Astrocyte (in vitro differentiated cells and primary cell): ENCODE data around the gene AMPD1. TPM values are rescaled to one million over a fixed set of nuclear protein-coding genes. Genes with fewer than 3 reads are reported as not detected.

ENCODE experiments used
- DNase-seq: peaks from one replicate; pipeline ENCODE4 v3.0.0-alpha.2; 2010; ENCODE audit warnings: low read depth
- FAIRE-seq: peaks from 2 replicates; lab custom pipeline; 2011; peaks lifted over from hg19 to GRCh38; lab: Jason Lieb, UNC
- H2AFZ ChIP-seq: 2 replicates; pipeline ENCODE4 v1.6.0; 2012; ENCODE audit warnings: low read depth, low read length, inconsistent platforms
- H3K27ac ChIP-seq: 2 replicates; pipeline ENCODE4 v1.5.1; 2011; ENCODE audit warnings: low read depth, low read length, inconsistent platforms
- H3K27me3 ChIP-seq: 2 replicates; pipeline ENCODE4 v1.6.0; 2011; ENCODE audit warnings: low read length, inconsistent platforms; ENCODE audit not compliant: insufficient read depth
- H3K36me3 ChIP-seq: 2 replicates; pipeline ENCODE4 v1.5.1; 2011; ENCODE audit warnings: low read length, inconsistent platforms; ENCODE audit not compliant: insufficient read depth
- H3K4me1 ChIP-seq: 2 replicates; pipeline ENCODE4 v1.5.1; 2011; ENCODE audit warnings: low read length, inconsistent platforms; ENCODE audit not compliant: insufficient read depth
- H3K4me2 ChIP-seq: 2 replicates; pipeline ENCODE4 v1.6.0; 2012; ENCODE audit warnings: low read length, inconsistent platforms
- H3K4me3 ChIP-seq: 2 replicates; pipeline ENCODE4 v1.5.1; 2011; ENCODE audit warnings: low read depth, mild to moderate bottlenecking, low read length, inconsistent platforms; ENCODE audit not compliant: insufficient read depth
- H3K79me2 ChIP-seq: 2 replicates; pipeline ENCODE4 v1.6.0; 2012; ENCODE audit warnings: mild to moderate bottlenecking, low read length, inconsistent platforms; ENCODE audit not compliant: insufficient read depth
- H3K9ac ChIP-seq: 2 replicates; pipeline ENCODE4 v1.6.0; 2012; ENCODE audit warnings: mild to moderate bottlenecking, low read length, inconsistent platforms
- H3K9me3 ChIP-seq: 2 replicates; pipeline ENCODE4 v1.5.1; 2012; ENCODE audit warnings: low read depth, mild to moderate bottlenecking, low read length, inconsistent platforms; ENCODE audit not compliant: insufficient read depth
- H4K20me1 ChIP-seq: 2 replicates; pipeline ENCODE4 v1.6.0; 2012; ENCODE audit warnings: low read length, inconsistent platforms; ENCODE audit not compliant: insufficient read depth
- H3K27ac Mint-ChIP-seq: one replicate; pipeline ENCODE4 v1.8.0; 2021; ENCODE audit warnings: mild to moderate bottlenecking, mixed read lengths; ENCODE audit not compliant: unreplicated experiment
- H3K27me3 Mint-ChIP-seq: one replicate; pipeline ENCODE4 v1.8.0; 2021; ENCODE audit warnings: low read depth, mixed read lengths; ENCODE audit not compliant: unreplicated experiment
- H3K36me3 Mint-ChIP-seq: one replicate; pipeline ENCODE4 v1.8.0; 2021; ENCODE audit warnings: low read depth, mixed read lengths; ENCODE audit not compliant: unreplicated experiment
- H3K4me1 Mint-ChIP-seq: one replicate; pipeline ENCODE4 v1.8.0; 2021; ENCODE audit warnings: low read depth, mixed read lengths; ENCODE audit not compliant: unreplicated experiment
- H3K4me3 Mint-ChIP-seq: one replicate; pipeline ENCODE4 v1.8.0; 2021; ENCODE audit warnings: mild to moderate bottlenecking, moderate library complexity, mixed read lengths; ENCODE audit not compliant: unreplicated experiment
- H3K9me3 Mint-ChIP-seq: one replicate; pipeline ENCODE4 v1.8.0; 2021; ENCODE audit warnings: mild to moderate bottlenecking, mixed read lengths; ENCODE audit not compliant: unreplicated experiment
- CTCF ChIP-seq: IDR thresholded peaks from 2 replicates; pipeline ENCODE4 v1.5.1; 2011; ENCODE audit warnings: low read depth, mild to moderate bottlenecking, inconsistent platforms, low read length, moderate library complexity; ENCODE audit not compliant: insufficient read depth
- EZH2 ChIP-seq: IDR thresholded peaks from 2 replicates; pipeline ENCODE4 v1.6.1; 2012; ENCODE audit warnings: mild to moderate bottlenecking, low read length, inconsistent platforms; ENCODE audit not compliant: insufficient read depth
- total RNA-seq: library from RNA; stranded (reverse); gene quantifications from 2 replicates; pipeline ENCODE4 v1.2.1, GENCODE V29; 2021

Gene AMPD1
- total RNA-seq, 1 donor from 2014 or later, result not detected

- peak; percentile 7 for DNase-seq
- Histone ChIP-seq H3K27me3 (peaks cover 3% of the 10 kb centered on the region), H3K36me3 (no peaks in the 10 kb centered on the region), H3K79me2 (no peaks in the 10 kb centered on the region), H3K4me2 (peak overlapping the region; percentile 100), H3K4me1 (peaks cover 9% of the 10 kb centered on the region), H3K4me3 (no peak overlapping the region), H4K20me1 (no peaks in the 10 kb centered on the region), H3K9me3 (no peaks in the 10 kb centered on the region), H3K27ac (no peak overlapping the region), H3K9ac (no peak overlapping the region), H2AFZ (no peak overlapping the region)
- peaks cover 10% of the 10 kb centered on the region for H3K27me3 Mint-ChIP-seq
- no peak overlapping the region for H3K27ac Mint-ChIP-seq
- FAIRE-seq, result no peak
- H3K9me3 Mint-ChIP-seq, result no peaks in the 10 kb centered on the region
- TF ChIP-seq CTCF (peak; percentile 33), EZH2 (no peak)
- no peaks in the 10 kb centered on the region for H3K36me3 Mint-ChIP-seq
- H3K4me3 Mint-ChIP-seq, result peak overlapping the region; percentile 58
- H3K4me1 Mint-ChIP-seq, result peaks cover 8% of the 10 kb centered on the region
Observed at GRCh38 chr1:114671011-114671938, 24.1 kb downstream of the AMPD1 start.

GRCh38 chr1:114670083-114671010, 25.0 kb downstream of the AMPD1 start:
- DNase-seq (peak; percentile 72), FAIRE-seq (no peak)
- Histone ChIP-seq H2AFZ (peak overlapping the region; percentile 98), H4K20me1 (no peaks in the 10 kb centered on the region), H3K27ac (peak overlapping the region; percentile 77), H3K4me1 (peaks cover 9% of the 10 kb centered on the region), H3K36me3 (no peaks in the 10 kb centered on the region), H3K4me2 (peak overlapping the region; percentile 100), H3K79me2 (no peaks in the 10 kb centered on the region), H3K27me3 (peaks cover 3% of the 10 kb centered on the region), H3K4me3 (peak overlapping the region; percentile 89), H3K9ac (peak overlapping the region; percentile 88), H3K9me3 (no peaks in the 10 kb centered on the region)
- no peaks in the 10 kb centered on the region for H3K9me3 Mint-ChIP-seq
- H3K4me1 Mint-ChIP-seq, result peaks cover 8% of the 10 kb centered on the region
- H3K4me3 Mint-ChIP-seq, result peak overlapping the region; percentile 94
- peak overlapping the region; percentile 91 for H3K27ac Mint-ChIP-seq
- no peaks in the 10 kb centered on the region for H3K36me3 Mint-ChIP-seq
- no peak for TF ChIP-seq EZH2
- TF ChIP-seq CTCF, result no peak
- peaks cover 12% of the 10 kb centered on the region for H3K27me3 Mint-ChIP-seq
